ENCODE measurements around the gene KDM5B.
A peak's percentile ranks its signal among the peaks of the same experiment; 100 is the strongest.

- TF ChIP-seq SP1 (IDR thresholded peaks at IDR 0.05) = no peak
- no peak for TF ChIP-seq FOXK2 (IDR thresholded peaks at IDR 0.05)
- no peak for TF ChIP-seq CTBP1 (IDR thresholded peaks at IDR 0.05; ENCODE audit: borderline replicate concordance)
- TF ChIP-seq ARNT (IDR thresholded peaks at IDR 0.05) = no peak
- no peak for TF ChIP-seq FOXM1 (IDR thresholded peaks at IDR 0.05; ENCODE audit: borderline replicate concordance)
- TF ChIP-seq ZNF384 (IDR thresholded peaks at IDR 0.05) = no peak
- no peak for TF ChIP-seq BHLHE40 (IDR thresholded peaks at IDR 0.05; ENCODE audit: borderline replicate concordance)
- no peak for TF ChIP-seq SUZ12 (IDR thresholded peaks at IDR 0.05)
- TF ChIP-seq ELF4 (IDR thresholded peaks at IDR 0.05) = peak; percentile 35; the same call in 1 of the 2 replicates
- no peak for TF ChIP-seq TARDBP (IDR thresholded peaks at IDR 0.05)
- no peak for TF ChIP-seq HDGF (IDR thresholded peaks at IDR 0.05; ENCODE audit: borderline replicate concordance)
- TF ChIP-seq FOXA1 (IDR thresholded peaks at IDR 0.05) = no peak
- TF ChIP-seq PKNOX1 (IDR thresholded peaks at IDR 0.05) = no peak
- TF ChIP-seq NFRKB (IDR thresholded peaks at IDR 0.05) = no peak
Observed at GRCh38 chr1:202807926-202808757, at the start of gene KDM5B.

All from HEK293T (cell line).